HG02885 (cell line): Measurements from ENCODE around the gene GBE1.
A peak's percentile ranks its signal among the peaks of the same experiment; 100 is the strongest.

Experiments used
- ATAC-seq: cut with Tn5 transposase; IDR thresholded peaks from one replicate; pipeline ENCODE4 v1.9.1; 2021; ENCODE audit warnings: mild to moderate bottlenecking; ENCODE audit not compliant: unreplicated experiment, poor library complexity

GBE1 gene

GRCh38 chr3:81485444-81485865 is 276.0 kb downstream of the GBE1 start:
- peak; percentile 99 for ATAC-seq

GRCh38 chr3:81484520-81484919 is 276.9 kb downstream of the GBE1 start:
- ATAC-seq, result no peak

GRCh38 chr3:81483046-81483445 is 278.4 kb downstream of the GBE1 start:
- ATAC-seq, result no peak

- no peak for ATAC-seq
Measured at GRCh38 chr3:81477740-81478139, 283.7 kb downstream of the GBE1 start.

- no peak for ATAC-seq
Measured at GRCh38 chr3:81476692-81477091, 284.8 kb downstream of the GBE1 start.

- no peak for ATAC-seq
Measured at GRCh38 chr3:81472600-81473362, 288.7 kb downstream of the GBE1 start.

GRCh38 chr3:81470524-81471278 is 290.7 kb downstream of the GBE1 start:
- no peak for ATAC-seq

GRCh38 chr3:81468391-81468790 is 293.1 kb downstream of the GBE1 start:
- ATAC-seq, result no peak

GRCh38 chr3:81466201-81466560 is 295.3 kb downstream of the GBE1 start:
- ATAC-seq, result no peak

- no peak for ATAC-seq
Measured at GRCh38 chr3:81465510-81466200, 295.8 kb downstream of the GBE1 start.

GRCh38 chr3:81463781-81464180 is 297.7 kb downstream of the GBE1 start:
- no peak for ATAC-seq

- ATAC-seq, result no peak
Measured at GRCh38 chr3:81462921-81463320, 298.5 kb downstream of the GBE1 start.

- no peak for ATAC-seq
Measured at GRCh38 chr3:81459733-81460132, 301.7 kb downstream of the GBE1 start.

GRCh38 chr3:81452418-81452817 is 309.0 kb downstream of the GBE1 start:
- no peak for ATAC-seq

GRCh38 chr3:81451611-81452010 is 309.8 kb downstream of the GBE1 start:
- no peak for ATAC-seq

GRCh38 chr3:81451140-81451539 is 310.3 kb downstream of the GBE1 start:
- no peak for ATAC-seq

- ATAC-seq, result no peak
Measured at GRCh38 chr3:81446806-81447205, 314.6 kb downstream of the GBE1 start.

- no peak for ATAC-seq
Measured at GRCh38 chr3:81445712-81446111, 315.7 kb downstream of the GBE1 start.

GRCh38 chr3:81444817-81445460 is 316.5 kb downstream of the GBE1 start:
- no peak for ATAC-seq

- ATAC-seq, result no peak
Measured at GRCh38 chr3:81443958-81444357, 317.5 kb downstream of the GBE1 start.

- no peak for ATAC-seq
Measured at GRCh38 chr3:81443457-81443782, 318.0 kb downstream of the GBE1 start.
